ENCODE data around the gene SOX12. TPM values are rescaled to one million over a fixed set of nuclear protein-coding genes. Genes with fewer than 3 reads are reported as not detected.

SOX12 gene
- total RNA-seq, 1 donor from 2014 or later: 43.4 TPM

- no peak overlapping the region for H3K27ac ChIP-seq (ENCODE audit: low read depth, low read length)
- Mint-ChIP-seq H3K36me3 (ENCODE audit: low read depth, unreplicated experiment) (no peaks in the 10 kb centered on the region), H3K9me3 (ENCODE audit: unreplicated experiment) (no peaks in the 10 kb centered on the region), H3K27me3 (ENCODE audit: low read depth, unreplicated experiment) (no peaks in the 10 kb centered on the region), H3K4me3 (ENCODE audit: unreplicated experiment) (no peak overlapping the region), H3K4me1 (ENCODE audit: low read depth, unreplicated experiment) (peaks cover 34% of the 10 kb centered on the region), H3K27ac (ENCODE audit: unreplicated experiment) (peak overlapping the region; percentile 49)
- no peaks in the 10 kb centered on the region for H3K36me3 ChIP-seq (ENCODE audit: insufficient read depth, low read length)
- peak overlapping the region; percentile 13 for H2AFZ ChIP-seq (ENCODE audit: low read depth, low read length)
- H4K20me1 ChIP-seq (ENCODE audit: insufficient read depth, low read length): no peaks in the 10 kb centered on the region
- DNase-seq (ENCODE audit: low read depth) (no peak), FAIRE-seq (no peak)
- H3K27me3 ChIP-seq (ENCODE audit: insufficient read depth, low read length): no peaks in the 10 kb centered on the region
- no peak overlapping the region for H3K4me3 ChIP-seq (ENCODE audit: insufficient read depth, low read depth, low read length)
- H3K9ac ChIP-seq (ENCODE audit: low read length): no peak overlapping the region
- no peaks in the 10 kb centered on the region for H3K9me3 ChIP-seq (ENCODE audit: insufficient read depth, low read depth, low read length)
- H3K4me2 ChIP-seq (ENCODE audit: low read length): no peak overlapping the region
- TF ChIP-seq EZH2 (IDR thresholded peaks at IDR 0.05; ENCODE audit: insufficient read depth, low read length) (no peak), CTCF (IDR thresholded peaks at IDR 0.05; ENCODE audit: insufficient read depth, low read depth, low read length) (no peak)
- H3K4me1 ChIP-seq (ENCODE audit: insufficient read depth, low read length): peaks cover 14% of the 10 kb centered on the region
- H3K79me2 ChIP-seq (ENCODE audit: insufficient read depth, low read length): no peaks in the 10 kb centered on the region
These were observed 37.2 kb downstream of the SOX12 start for GRCh38 chr20:362271-363254.

- Histone ChIP-seq H2AFZ (ENCODE audit: low read depth, low read length) (no peak overlapping the region), H3K4me2 (ENCODE audit: low read length) (no peak overlapping the region), H3K79me2 (ENCODE audit: insufficient read depth, low read length) (no peaks in the 10 kb centered on the region), H3K4me3 (ENCODE audit: insufficient read depth, low read depth, low read length) (no peak overlapping the region), H3K27ac (ENCODE audit: low read depth, low read length) (no peak overlapping the region), H3K27me3 (ENCODE audit: insufficient read depth, low read length) (no peaks in the 10 kb centered on the region), H4K20me1 (ENCODE audit: insufficient read depth, low read length) (no peaks in the 10 kb centered on the region), H3K9ac (ENCODE audit: low read length) (no peak overlapping the region), H3K9me3 (ENCODE audit: insufficient read depth, low read depth, low read length) (no peaks in the 10 kb centered on the region), H3K4me1 (ENCODE audit: insufficient read depth, low read length) (peaks cover 14% of the 10 kb centered on the region), H3K36me3 (ENCODE audit: insufficient read depth, low read length) (no peaks in the 10 kb centered on the region)
- TF ChIP-seq CTCF (IDR thresholded peaks at IDR 0.05; ENCODE audit: insufficient read depth, low read depth, low read length) (no peak), EZH2 (IDR thresholded peaks at IDR 0.05; ENCODE audit: insufficient read depth, low read length) (no peak)
- H3K36me3 Mint-ChIP-seq (ENCODE audit: low read depth, unreplicated experiment): no peaks in the 10 kb centered on the region
- FAIRE-seq (no peak), DNase-seq (ENCODE audit: low read depth) (no peak)
- peaks cover 34% of the 10 kb centered on the region for H3K4me1 Mint-ChIP-seq (ENCODE audit: low read depth, unreplicated experiment)
- peak overlapping the region; percentile 41 for H3K27ac Mint-ChIP-seq (ENCODE audit: unreplicated experiment)
- H3K9me3 Mint-ChIP-seq (ENCODE audit: unreplicated experiment): no peaks in the 10 kb centered on the region
- H3K4me3 Mint-ChIP-seq (ENCODE audit: unreplicated experiment): no peak overlapping the region
- H3K27me3 Mint-ChIP-seq (ENCODE audit: low read depth, unreplicated experiment): no peaks in the 10 kb centered on the region
These were observed 38.1 kb downstream of the SOX12 start for GRCh38 chr20:363319-364078.

Data from astrocyte (in vitro differentiated cells and primary cell).